Measurements from ENCODE around the gene PRKAG2. TPM values are rescaled to one million over a fixed set of nuclear protein-coding genes. Genes with fewer than 3 reads are reported as not detected.
A peak's percentile ranks its signal among the peaks of the same experiment; 100 is the strongest.

Gene PRKAG2
- total and polyA plus RNA-seq, 2 of the 8 experiments (the other 6 are each of a cell fraction or from before 2014, with no cell fraction given), result 7.5 to 18.1 TPM

- no peaks in the 10 kb centered on the region for H3K23me2 ChIP-seq (ENCODE audit: low read depth, low read length)
- H4K8ac ChIP-seq (ENCODE audit: extremely low read depth, insufficient read depth, low read length), result no peak overlapping the region; the same call in 1 of the 2 replicates
- no peaks in the 10 kb centered on the region for H3K27me3 ChIP-seq (replicated peaks in 1 of 4; ENCODE audit: control insufficient read depth in 3 of 4, extremely low read depth in 1 of 4, insufficient read depth in 3 of 4, low read length in 3 of 4)
- peaks cover 0 to 1% of the 10 kb centered on the region in 2 experiments for H4K20me1 ChIP-seq (replicated peaks in 1 of 2; ENCODE audit: control insufficient read depth in 1 of 2, insufficient read depth in 2 of 2, low read length in 2 of 2)
- no peaks in the 10 kb centered on the region for H3K79me2 ChIP-seq (ENCODE audit: control insufficient read depth in 1 of 2, insufficient read depth in 2 of 2, low read length in 2 of 2)
- no peak overlapping the region for H3K14ac ChIP-seq (ENCODE audit: insufficient read length)
- 95% methylated on average over 15 of the region's 15 CpGs; no CpG with 5 or more reads in 1 of the 2 experiments for WGBS, 2 experiments (ENCODE audit: extremely low coverage in 1 of 2, insufficient coverage in 1 of 2, insufficient read length in 1 of 2, insufficient replicate concordance in 2 of 2, low coverage in 1 of 2, low lambda C conversion rate in 2 of 2, missing lambda C conversion rate in 1 of 2)
- no peaks in the 10 kb centered on the region for H3K36me3 ChIP-seq (ENCODE audit: control insufficient read depth in 2 of 4, insufficient read depth in 4 of 4, low read length in 3 of 4)
- H3K23ac ChIP-seq (ENCODE audit: insufficient read length), result no peak overlapping the region
- no peak overlapping the region for H3K27ac ChIP-seq (ENCODE audit: low read depth, low read length)
- no peaks in the 10 kb centered on the region; the same call in 1 of the 2 replicates for H3K79me1 ChIP-seq (ENCODE audit: low read depth, low read length)
- H4K5ac ChIP-seq (ENCODE audit: insufficient read length, low read depth, low read length), result no peak overlapping the region
- H2AK5ac ChIP-seq (ENCODE audit: low read depth, low read length), result no peak overlapping the region
- H3K9me3 ChIP-seq (ENCODE audit: insufficient read depth in 2 of 2, low read depth in 1 of 2, low read length in 1 of 2), result no peaks in the 10 kb centered on the region
- H3K56ac ChIP-seq (replicated peaks; ENCODE audit: insufficient read length, low read depth, low read length), result no peak overlapping the region
- no peak overlapping the region for H3K4me3 ChIP-seq (ENCODE audit: extremely low read depth in 1 of 4, insufficient read depth in 2 of 4, low read depth in 3 of 4, low read length in 4 of 4)
- no peak overlapping the region for H2BK120ac ChIP-seq (replicated peaks; ENCODE audit: low read depth, low read length)
- H4K91ac ChIP-seq (replicated peaks; ENCODE audit: insufficient read length, low read length), result no peak overlapping the region
- no peak overlapping the region for H2AFZ ChIP-seq (ENCODE audit: low read length)
- no peak overlapping the region for H3K4ac ChIP-seq (replicated peaks; ENCODE audit: insufficient read length, low read depth, low read length)
- no peak overlapping the region for H3K18ac ChIP-seq (ENCODE audit: extremely low read depth, low read length)
- no peak overlapping the region for H3K9ac ChIP-seq (replicated peaks in 1 of 4; ENCODE audit: extremely low read depth in 1 of 4, low read depth in 3 of 4, low read length in 3 of 4)
- H2BK5ac ChIP-seq (ENCODE audit: low read depth, low read length), result no peak overlapping the region
- POLR2A ChIA-PET (ENCODE audit: partially characterized antibody), result no interaction called here
- FAIRE-seq (no peak), DNase-seq (ENCODE audit: low read depth in 1 of 2, low spot score in 2 of 2) (no peak)
- no peak overlapping the region for H2BK20ac ChIP-seq (ENCODE audit: low read length)
- H2BK15ac ChIP-seq (ENCODE audit: low read length), result no peak overlapping the region
- H3K4me1 ChIP-seq (replicated peaks in 1 of 4; ENCODE audit: control insufficient read depth in 3 of 4, insufficient read depth in 4 of 4, low read length in 3 of 4), result no peaks in the 10 kb centered on the region
- no peak overlapping the region for H3K4me2 ChIP-seq (ENCODE audit: insufficient read depth in 1 of 2, low read depth in 2 of 2, low read length in 2 of 2)
- no peak overlapping the region for H2BK12ac ChIP-seq (ENCODE audit: low read depth, low read length)
- CTCF ChIA-PET (ENCODE audit: partially characterized antibody), result no interaction called here
- no peak for TF ChIP-seq CBX5 (IDR thresholded peaks at IDR 0.05; ENCODE audit: low read depth, low read length)
- TF ChIP-seq RAD21 (IDR thresholded peaks at IDR 0.05 in 1 of 2, conservative IDR thresholded peaks at IDR 0.05 in 1 of 2; ENCODE audit: low read depth in 2 of 2, low read length in 2 of 2), result peak in 1 of 2 experiments; percentile 18; a peak in 1 of 4 replicates
These were observed 268.8 kb downstream of the PRKAG2 start for GRCh38 chr7:151608031-151608551.

Data from H1 (cell line).